ENCODE measurements around the gene ADAMTSL1.
A peak's percentile ranks its signal among the peaks of the same experiment; 100 is the strongest.

ADAMTSL1 gene

GRCh38 chr9:18848657-18849056 lies 374.7 kb downstream of the ADAMTSL1 start:
- Histone ChIP-seq H3K9me3 (ENCODE audit: control insufficient read depth, insufficient read depth, low read depth, low read length) (no peaks in the 10 kb centered on the region), H3K27ac (ENCODE audit: extremely low read depth, low read depth, low read length) (no peak overlapping the region), H3K36me3 (ENCODE audit: control insufficient read depth in 2 of 2, insufficient read depth in 1 of 2, low read length in 2 of 2) (no peaks in the 10 kb centered on the region), H3K4me1 (ENCODE audit: control insufficient read depth, insufficient read depth, low read length) (no peaks in the 10 kb centered on the region), H3K4me3 (ENCODE audit: low read depth, low read length) (no peak overlapping the region)
- CTCF ChIA-PET: no interaction called here
- POLR2A ChIA-PET: no interaction called here
- TF ChIP-seq ZNF132 (tag by site-specific recombination; IDR thresholded peaks at IDR 0.05; ENCODE audit: borderline replicate concordance) (no peak), ZNF10 (tag by site-specific recombination; IDR thresholded peaks at IDR 0.05) (no peak), GLI2 (tag by site-specific recombination; IDR thresholded peaks at IDR 0.05; ENCODE audit: borderline replicate concordance, low read depth) (no peak), ZNF394 (tag by site-specific recombination; IDR thresholded peaks at IDR 0.05; ENCODE audit: borderline replicate concordance) (no peak), ZNF549 (tag by site-specific recombination; IDR thresholded peaks at IDR 0.05) (no peak), ZNF175 (tag by site-specific recombination; IDR thresholded peaks at IDR 0.05) (no peak), ZNF248 (tag by site-specific recombination; IDR thresholded peaks at IDR 0.05) (no peak), ZNF138 (tag by site-specific recombination; IDR thresholded peaks at IDR 0.05; ENCODE audit: borderline replicate concordance) (no peak), GLIS1 (tag by site-specific recombination; IDR thresholded peaks at IDR 0.05) (no peak), ZNF654 (tag by site-specific recombination; IDR thresholded peaks at IDR 0.05; ENCODE audit: low read depth) (no peak), ZNF707 (tag by site-specific recombination; IDR thresholded peaks at IDR 0.05) (no peak), ZBTB20 (tag by site-specific recombination; IDR thresholded peaks at IDR 0.05) (no peak), ZBTB10 (tag by site-specific recombination; IDR thresholded peaks at IDR 0.05) (no peak), ZNF169 (tag by site-specific recombination; IDR thresholded peaks at IDR 0.05) (no peak), ZNF791 (tag by site-specific recombination; IDR thresholded peaks at IDR 0.05) (no peak), ZNF514 (tag by site-specific recombination; IDR thresholded peaks at IDR 0.05) (no peak)
- TF ChIP-seq, protein P1, sequence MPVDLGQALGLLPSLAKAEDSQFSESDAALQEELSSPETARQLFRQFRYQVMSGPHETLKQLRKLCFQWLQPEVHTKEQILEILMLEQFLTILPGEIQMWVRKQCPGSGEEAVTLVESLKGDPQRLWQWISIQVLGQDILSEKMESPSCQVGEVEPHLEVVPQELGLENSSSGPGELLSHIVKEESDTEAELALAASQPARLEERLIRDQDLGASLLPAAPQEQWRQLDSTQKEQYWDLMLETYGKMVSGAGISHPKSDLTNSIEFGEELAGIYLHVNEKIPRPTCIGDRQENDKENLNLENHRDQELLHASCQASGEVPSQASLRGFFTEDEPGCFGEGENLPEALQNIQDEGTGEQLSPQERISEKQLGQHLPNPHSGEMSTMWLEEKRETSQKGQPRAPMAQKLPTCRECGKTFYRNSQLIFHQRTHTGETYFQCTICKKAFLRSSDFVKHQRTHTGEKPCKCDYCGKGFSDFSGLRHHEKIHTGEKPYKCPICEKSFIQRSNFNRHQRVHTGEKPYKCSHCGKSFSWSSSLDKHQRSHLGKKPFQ (tag by site-specific recombination; IDR thresholded peaks at IDR 0.05): no peak

DNA sequence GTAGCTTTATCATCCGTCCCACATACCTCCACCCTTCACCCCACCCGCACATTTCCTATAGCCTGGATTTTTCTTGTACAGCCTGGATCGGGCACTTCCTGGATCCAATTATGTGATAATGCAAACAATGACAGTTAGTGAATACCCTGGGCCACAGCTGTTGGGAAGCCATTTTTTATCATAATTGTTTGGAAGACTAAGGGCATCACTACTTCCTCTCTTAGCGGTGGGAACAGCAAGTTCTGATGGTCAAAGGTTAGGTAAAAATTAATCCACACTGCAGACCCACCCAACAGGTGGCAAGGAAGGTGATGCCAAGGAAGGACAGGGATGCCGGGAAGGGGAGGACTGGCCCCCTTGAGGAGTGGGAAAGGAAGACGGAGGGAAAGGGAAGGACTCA lies 375.3 kb downstream of the ADAMTSL1 start:
- TF ChIP-seq KLF1 (tag by site-specific recombination; IDR thresholded peaks at IDR 0.05): no peak
- TF ChIP-seq SCRT2 (tag by site-specific recombination; IDR thresholded peaks at IDR 0.05): 0 out of 2 replicates have a peak, but pooled peaks have one; percentile 13
- Histone ChIP-seq H3K4me1 (ENCODE audit: control insufficient read depth, insufficient read depth, low read length) (no peaks in the 10 kb centered on the region), H3K9me3 (ENCODE audit: control insufficient read depth, insufficient read depth, low read depth, low read length) (no peaks in the 10 kb centered on the region), H3K27ac (ENCODE audit: extremely low read depth, low read depth, low read length) (no peak overlapping the region), H3K4me3 (ENCODE audit: low read depth, low read length) (no peak overlapping the region), H3K36me3 (ENCODE audit: control insufficient read depth in 2 of 2, insufficient read depth in 1 of 2, low read length in 2 of 2) (no peaks in the 10 kb centered on the region)
- ChIA-PET POLR2A (no interaction called here), CTCF (no interaction called here)
